GM12891 (cell line): Measurements from ENCODE around the gene TSHZ2.

Experiments
- PAX5 ChIP-seq: IDR thresholded peaks from 2 replicates; pipeline ENCODE4 v1.6.1; 2011; ENCODE audit warnings: low read length, moderate library complexity, mild to moderate bottlenecking; ENCODE audit not compliant: insufficient read depth, severe bottlenecking
- POLR2A ChIP-seq: IDR thresholded peaks from 2 replicates; pipeline ENCODE4 v1.6.1; 2011; ENCODE audit warnings: low read depth, low read length, control low read depth
- POLR2AphosphoS5 ChIP-seq: IDR thresholded peaks from 2 replicates; pipeline ENCODE4 v1.6.1; 2011; ENCODE audit warnings: low read depth, low read length, control low read depth
- POU2F2 ChIP-seq: IDR thresholded peaks from 2 replicates; pipeline ENCODE4 v1.6.1; 2011; ENCODE audit warnings: low read depth, mild to moderate bottlenecking, control low read depth, low read length, moderate library complexity
- TAF1 ChIP-seq: IDR thresholded peaks from 2 replicates; pipeline ENCODE4 v1.6.1; 2011; ENCODE audit warnings: low read depth, low read length, control low read depth

DNA sequence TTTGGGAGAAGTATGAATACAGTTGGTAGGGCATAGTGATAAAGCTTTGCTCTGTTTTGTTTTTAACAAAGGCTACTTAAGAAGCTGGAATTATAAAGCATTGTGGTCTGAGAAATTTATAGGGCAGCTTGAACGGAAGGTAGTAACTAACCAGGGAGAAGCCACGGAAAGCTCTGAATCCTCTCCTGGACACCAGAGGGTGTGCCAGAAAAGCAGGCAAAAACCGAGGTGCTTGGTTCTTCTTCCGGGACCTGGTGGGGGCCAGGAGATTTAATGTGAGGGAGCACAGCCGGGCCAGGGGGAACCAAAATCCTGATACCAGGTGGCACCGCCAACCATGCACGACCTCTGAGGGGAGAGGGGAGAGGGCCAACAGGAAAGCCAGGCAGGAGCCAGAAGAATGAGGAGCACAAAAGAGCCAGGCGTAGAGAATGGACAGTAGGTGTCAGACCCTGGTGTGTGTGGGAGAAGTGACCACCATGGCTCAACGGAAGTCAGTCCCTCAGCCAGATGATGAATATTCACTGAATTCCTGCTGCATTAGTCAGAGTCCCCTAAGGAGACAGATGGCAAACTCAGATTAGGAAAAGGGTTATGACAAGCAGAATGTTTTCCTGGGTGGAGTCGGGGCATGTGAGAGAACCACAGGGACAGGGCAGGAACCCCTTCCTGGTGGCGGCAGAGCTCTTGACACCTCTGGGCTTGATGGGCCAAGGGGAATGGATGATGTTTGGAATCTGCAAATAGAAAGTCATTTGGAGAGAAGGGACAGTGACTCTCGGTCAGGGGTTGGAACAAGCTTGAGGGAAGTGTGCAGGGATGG, 359.2 kb downstream of the TSHZ2 start:
- TF ChIP-seq POLR2A (no peak), POLR2AphosphoS5 (no peak), PAX5 (no peak), TAF1 (no peak), POU2F2 (no peak)
